CD4-positive, CD25-positive, alpha-beta regulatory T cell (primary cell): ENCODE results near the gene VASP. TPM values are rescaled to one million over a fixed set of nuclear protein-coding genes. Genes with fewer than 3 reads are reported as not detected.

Experiments
- ATAC-seq, 2 donors: fragments of 150-1000 bp; cut with Tn5 transposase; one replicate each; pipeline ENCODE4 v1.10.0; 2021; ENCODE audit warnings: low read depth in 2 of 2, moderate number of reproducible peaks in 2 of 2, moderate library complexity in 1 of 2
- DNase-seq, 3 donors: peaks; one replicate each; pipeline versions ENCODE4 v3.0.0 to v3.0.0-alpha.2; 2012 to 2022; ENCODE audit warnings: mixed read lengths in 1 of 3
- H3K27ac ChIP-seq: one replicate; pipeline ENCODE4 v1.7.0; 2013; ENCODE audit warnings: mild to moderate bottlenecking, low read length; ENCODE audit not compliant: insufficient read depth, poor library complexity, severe bottlenecking
- H3K27me3 ChIP-seq: one replicate; pipeline ENCODE4 v1.7.0; 2013; ENCODE audit warnings: low read length; ENCODE audit not compliant: control insufficient read depth, insufficient read depth
- H3K36me3 ChIP-seq: one replicate; pipeline ENCODE4 v1.7.0; 2013; ENCODE audit warnings: mild to moderate bottlenecking, low read length, moderate library complexity; ENCODE audit not compliant: control insufficient read depth, insufficient read depth
- H3K4me1 ChIP-seq: 2 replicates; pipeline ENCODE4 v1.7.0; 2013; ENCODE audit warnings: mild to moderate bottlenecking, low read length; ENCODE audit not compliant: insufficient read depth, control insufficient read depth, poor library complexity, severe bottlenecking
- H3K4me3 ChIP-seq: one replicate; pipeline ENCODE4 v1.7.0; 2013; ENCODE audit warnings: low read depth, mild to moderate bottlenecking, low read length, moderate library complexity
- H3K9me3 ChIP-seq, 2 experiments: 1 replicate in 1 of 2; 2 replicates in 1 of 2; pipeline ENCODE4 v1.7.0; 2013; ENCODE audit warnings: low read length in 2 of 2, mild to moderate bottlenecking in 1 of 2, moderate library complexity in 1 of 2; ENCODE audit not compliant: control insufficient read depth in 2 of 2
- H3K27ac Mint-ChIP-seq, 3 donors: one replicate each; pipeline ENCODE4 v1.8.0; 2020 to 2022; ENCODE audit warnings: mild to moderate bottlenecking in 3 of 3, mixed read lengths in 3 of 3, moderate library complexity in 2 of 3
- H3K27me3 Mint-ChIP-seq: one replicate; pipeline ENCODE4 v1.8.0; 2022; ENCODE audit warnings: mild to moderate bottlenecking, mixed read lengths
- H3K36me3 Mint-ChIP-seq: one replicate; pipeline ENCODE4 v1.8.0; 2020; ENCODE audit warnings: mixed read lengths
- H3K4me1 Mint-ChIP-seq, 4 donors: one replicate each; pipeline ENCODE4 v1.8.0; 2020 to 2022; ENCODE audit warnings: mixed read lengths in 4 of 4, mild to moderate bottlenecking in 1 of 4
- H3K4me3 Mint-ChIP-seq, 4 donors: one replicate each; pipeline ENCODE4 v1.8.0; 2020 to 2022; ENCODE audit warnings: mild to moderate bottlenecking in 4 of 4, mixed read lengths in 4 of 4, moderate library complexity in 3 of 4
- H3K9me3 Mint-ChIP-seq, 7 donors: one replicate each; pipeline ENCODE4 v1.8.0; 2020 to 2022; ENCODE audit warnings: mixed read lengths in 7 of 7, mild to moderate bottlenecking in 3 of 7, moderate library complexity in 2 of 7
- polyA plus RNA-seq, 4 donors: library from polyadenylated mRNA; unstranded; fragments of 300-500 nt; fragmentation: Illumina TruSeq; gene quantifications; one replicate each; pipeline ENCODE4 v1.2.3, GENCODE V29; 2021
- total RNA-seq: library from RNA; stranded (reverse); gene quantifications from one replicate; pipeline ENCODE4 v1.2.3, GENCODE V29; 2022

Gene VASP
- total and polyA plus RNA-seq, 5 donors from 2014 or later = 40.3 to 115 (median 50.5) TPM

DNA sequence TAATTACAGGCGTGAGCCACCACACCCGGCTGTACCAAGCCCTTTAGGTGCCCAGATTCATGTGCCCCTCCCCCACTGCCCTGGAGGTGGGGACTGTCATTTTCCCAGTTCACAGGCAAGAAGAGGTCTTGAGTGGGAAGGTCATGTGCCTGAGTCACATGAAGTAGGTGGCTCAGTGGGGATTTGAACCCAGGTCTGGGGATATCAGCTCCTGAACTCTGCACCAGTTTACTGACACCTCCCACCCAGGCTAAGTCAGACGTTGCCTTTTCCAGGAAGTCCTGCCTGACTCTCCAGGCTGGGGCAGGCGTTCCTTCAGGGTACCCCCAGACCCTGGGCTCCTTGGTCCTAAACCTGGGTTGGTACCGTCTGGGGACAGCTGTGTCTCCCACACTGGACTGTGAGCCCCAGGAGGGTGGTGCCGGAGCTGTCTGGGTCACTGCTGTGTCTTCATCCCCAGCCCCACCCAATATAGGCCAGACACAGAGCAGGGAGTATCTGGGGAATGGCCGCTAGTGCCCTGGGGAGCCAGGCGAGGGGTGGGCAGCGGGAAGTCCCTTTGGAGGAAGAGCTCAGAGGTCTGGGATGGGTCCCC, 8.6 kb downstream of the VASP start:
- peaks cover 0 to 57% (median 25%) of the 10 kb centered on the region in 4 donors for H3K4me1 Mint-ChIP-seq
- H3K27ac Mint-ChIP-seq = peak overlapping the region; percentile 56 to 91 (median 91)
- H3K27ac ChIP-seq = peak overlapping the region; percentile 76
- no peaks in the 10 kb centered on the region for H3K9me3 Mint-ChIP-seq
- H3K4me3 ChIP-seq = no peak overlapping the region
- H3K27me3 Mint-ChIP-seq = no peaks in the 10 kb centered on the region
- ATAC-seq (no peak), DNase-seq (no peak)
- H3K9me3 ChIP-seq = no peaks in the 10 kb centered on the region
- H3K4me3 Mint-ChIP-seq = peak overlapping the region in 2 of 4 donors; percentile 43 to 66
- H3K36me3 ChIP-seq = peaks cover 28% of the 10 kb centered on the region
- H3K4me1 ChIP-seq = peaks cover 48% of the 10 kb centered on the region
- H3K36me3 Mint-ChIP-seq = peaks cover 8% of the 10 kb centered on the region
- H3K27me3 ChIP-seq = no peaks in the 10 kb centered on the region

DNA sequence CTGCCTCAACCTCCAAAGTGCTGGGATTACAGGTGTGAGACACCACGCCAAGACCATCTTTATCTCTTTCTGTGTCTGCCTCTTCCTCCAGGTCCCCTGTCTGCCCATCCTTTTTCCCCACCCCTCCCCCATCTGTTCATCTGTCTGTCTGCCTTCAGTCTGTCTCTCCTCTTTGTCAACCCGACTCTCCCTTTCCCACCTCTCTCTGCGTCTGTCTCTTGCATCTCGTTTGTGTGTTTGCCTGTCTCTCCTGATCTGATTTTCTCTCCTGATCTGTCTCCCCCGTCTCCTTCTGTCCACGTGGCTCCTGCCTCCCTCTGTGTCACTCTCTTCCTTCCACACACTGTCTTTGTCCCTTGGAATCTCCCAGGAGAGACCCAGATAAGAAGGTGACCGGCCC, 10.0 kb downstream of the VASP start:
- peak overlapping the region in 1 of 3 donors; percentile 35 for H3K27ac Mint-ChIP-seq
- H3K4me3 ChIP-seq = no peak overlapping the region
- peaks cover 8% of the 10 kb centered on the region for H3K36me3 Mint-ChIP-seq
- H3K4me1 ChIP-seq = peaks cover 36% of the 10 kb centered on the region
- DNase-seq (no peak), ATAC-seq (no peak)
- peaks cover 32% of the 10 kb centered on the region for H3K36me3 ChIP-seq
- H3K27ac ChIP-seq = no peak overlapping the region
- no peaks in the 10 kb centered on the region for H3K9me3 ChIP-seq
- H3K27me3 ChIP-seq = no peaks in the 10 kb centered on the region
- no peak overlapping the region for H3K4me3 Mint-ChIP-seq
- H3K27me3 Mint-ChIP-seq = no peaks in the 10 kb centered on the region
- no peaks in the 10 kb centered on the region for H3K9me3 Mint-ChIP-seq
- H3K4me1 Mint-ChIP-seq = peaks cover 0 to 45% (median 14%) of the 10 kb centered on the region in 4 donors

DNA sequence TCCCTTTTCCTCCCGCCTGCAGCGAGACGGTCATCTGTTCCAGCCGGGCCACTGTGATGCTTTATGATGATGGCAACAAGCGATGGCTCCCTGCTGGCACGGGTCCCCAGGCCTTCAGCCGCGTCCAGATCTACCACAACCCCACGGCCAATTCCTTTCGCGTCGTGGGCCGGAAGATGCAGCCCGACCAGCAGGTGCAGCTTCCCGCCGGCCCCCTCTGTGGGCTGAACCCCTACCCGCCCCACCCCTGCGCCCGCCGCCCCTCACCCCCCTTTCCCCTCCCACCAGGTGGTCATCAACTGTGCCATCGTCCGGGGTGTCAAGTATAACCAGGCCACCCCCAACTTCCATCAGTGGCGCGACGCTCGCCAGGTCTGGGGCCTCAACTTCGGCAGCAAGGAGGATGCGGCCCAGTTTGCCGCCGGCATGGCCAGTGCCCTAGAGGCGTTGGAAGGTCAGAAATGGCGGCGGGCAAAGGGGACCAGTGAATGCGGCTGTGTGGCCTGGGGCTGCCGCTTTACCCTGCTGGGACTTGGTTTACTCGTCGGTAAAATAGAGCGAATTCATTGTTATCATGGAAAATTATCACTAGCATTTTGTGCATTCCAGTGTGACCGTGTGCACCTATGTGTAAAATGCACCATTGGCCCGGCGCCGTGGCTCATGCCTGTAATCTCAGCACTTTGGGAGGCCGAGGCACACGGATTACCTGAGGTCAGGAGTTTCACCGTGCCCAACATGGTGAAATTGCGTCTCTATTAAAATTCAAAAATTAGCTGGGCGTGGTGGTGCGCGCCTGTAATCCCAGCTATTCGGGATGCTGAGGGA, 10.6 kb downstream of the VASP start:
- peak overlapping the region in 1 of 4 donors; percentile 13 for H3K4me3 Mint-ChIP-seq
- Histone ChIP-seq H3K4me3 (no peak overlapping the region), H3K27ac (no peak overlapping the region), H3K27me3 (no peaks in the 10 kb centered on the region), H3K36me3 (peaks cover 35% of the 10 kb centered on the region), H3K4me1 (peaks cover 35% of the 10 kb centered on the region), H3K9me3 (no peaks in the 10 kb centered on the region)
- DNase-seq = no peak
- H3K27ac Mint-ChIP-seq = no peak overlapping the region
- peaks cover 0 to 39% (median 12%) of the 10 kb centered on the region in 4 donors for H3K4me1 Mint-ChIP-seq
- peaks cover 8% of the 10 kb centered on the region for H3K36me3 Mint-ChIP-seq
- no peaks in the 10 kb centered on the region for H3K27me3 Mint-ChIP-seq
- no peak for ATAC-seq
- H3K9me3 Mint-ChIP-seq = no peaks in the 10 kb centered on the region

DNA sequence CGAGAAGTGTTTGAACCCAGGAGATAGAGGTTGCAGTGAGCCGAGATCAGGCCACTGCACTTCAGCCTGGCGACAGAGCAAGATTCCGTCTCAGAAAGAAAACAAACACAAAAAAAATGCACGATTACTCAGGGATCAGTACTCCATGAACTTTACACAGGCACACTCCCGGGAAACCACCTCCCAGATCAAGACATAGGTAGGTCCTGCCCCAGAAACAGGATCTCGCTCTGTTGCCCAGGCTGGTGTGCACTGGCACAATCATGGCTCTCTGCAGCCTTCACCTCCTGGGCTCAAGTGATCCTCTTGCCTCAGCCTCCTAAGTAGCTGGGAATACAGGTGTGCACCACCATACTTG, 11.2 kb downstream of the VASP start:
- Mint-ChIP-seq H3K4me3 (no peak overlapping the region), H3K36me3 (peaks cover 9% of the 10 kb centered on the region), H3K9me3 (no peaks in the 10 kb centered on the region), H3K4me1 (peaks cover 0 to 37% (median 11%) of the 10 kb centered on the region in 4 donors), H3K27me3 (no peaks in the 10 kb centered on the region), H3K27ac (no peak overlapping the region)
- Histone ChIP-seq H3K4me3 (no peak overlapping the region), H3K9me3 (no peaks in the 10 kb centered on the region), H3K4me1 (peaks cover 30% of the 10 kb centered on the region), H3K36me3 (peaks cover 37% of the 10 kb centered on the region), H3K27ac (no peak overlapping the region), H3K27me3 (no peaks in the 10 kb centered on the region)
- DNase-seq = no peak
- ATAC-seq = no peak

DNA sequence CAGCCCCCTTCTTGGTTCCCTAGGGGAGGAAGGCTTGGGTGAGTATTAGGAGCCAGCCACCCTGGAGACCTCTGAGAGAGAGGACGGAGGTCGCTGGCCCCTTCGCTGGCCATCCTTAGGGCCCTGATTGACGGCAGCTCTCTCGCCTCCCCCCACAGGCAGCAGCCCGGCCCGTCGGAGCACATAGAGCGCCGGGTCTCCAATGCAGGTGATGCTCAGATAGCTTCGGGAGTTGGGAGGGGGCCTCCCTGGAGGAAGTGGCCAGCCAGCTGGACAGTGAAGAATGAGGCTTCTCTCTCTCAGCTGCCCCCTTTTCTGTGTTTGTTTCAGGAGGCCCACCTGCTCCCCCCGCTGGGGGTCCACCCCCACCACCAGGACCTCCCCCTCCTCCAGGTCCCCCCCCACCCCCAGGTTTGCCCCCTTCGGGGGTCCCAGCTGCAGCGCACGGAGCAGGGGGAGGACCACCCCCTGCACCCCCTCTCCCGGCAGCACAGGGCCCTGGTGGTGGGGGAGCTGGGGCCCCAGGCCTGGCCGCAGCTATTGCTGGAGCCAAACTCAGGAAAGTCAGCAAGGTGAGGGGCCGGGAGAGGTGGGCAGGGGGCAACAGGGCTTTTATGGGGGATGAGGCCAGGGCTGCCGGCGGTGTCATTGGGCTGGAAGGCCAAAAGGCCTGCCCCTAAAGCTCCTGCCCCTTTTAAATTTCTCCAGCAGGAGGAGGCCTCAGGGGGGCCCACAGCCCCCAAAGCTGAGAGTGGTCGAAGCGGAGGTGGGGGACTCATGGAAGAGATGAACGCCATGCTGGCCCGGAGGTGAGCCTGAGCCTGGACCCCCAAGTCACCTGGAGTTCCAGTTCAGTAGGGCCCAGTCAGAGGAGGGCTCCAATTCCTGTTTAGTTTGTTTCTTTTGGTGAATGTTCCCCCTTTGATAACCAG, 15.0 kb downstream of the VASP start:
- Histone ChIP-seq H3K27ac (no peak overlapping the region), H3K4me3 (no peak overlapping the region), H3K9me3 (no peaks in the 10 kb centered on the region), H3K4me1 (peaks cover 3% of the 10 kb centered on the region), H3K36me3 (peaks cover 43% of the 10 kb centered on the region), H3K27me3 (no peaks in the 10 kb centered on the region)
- ATAC-seq (no peak), DNase-seq (no peak)
- Mint-ChIP-seq H3K36me3 (peaks cover 17% of the 10 kb centered on the region), H3K4me1 (peaks cover 0 to 13% (median 7%) of the 10 kb centered on the region in 4 donors), H3K27me3 (no peaks in the 10 kb centered on the region), H3K4me3 (no peak overlapping the region), H3K27ac (no peak overlapping the region), H3K9me3 (no peaks in the 10 kb centered on the region)

DNA sequence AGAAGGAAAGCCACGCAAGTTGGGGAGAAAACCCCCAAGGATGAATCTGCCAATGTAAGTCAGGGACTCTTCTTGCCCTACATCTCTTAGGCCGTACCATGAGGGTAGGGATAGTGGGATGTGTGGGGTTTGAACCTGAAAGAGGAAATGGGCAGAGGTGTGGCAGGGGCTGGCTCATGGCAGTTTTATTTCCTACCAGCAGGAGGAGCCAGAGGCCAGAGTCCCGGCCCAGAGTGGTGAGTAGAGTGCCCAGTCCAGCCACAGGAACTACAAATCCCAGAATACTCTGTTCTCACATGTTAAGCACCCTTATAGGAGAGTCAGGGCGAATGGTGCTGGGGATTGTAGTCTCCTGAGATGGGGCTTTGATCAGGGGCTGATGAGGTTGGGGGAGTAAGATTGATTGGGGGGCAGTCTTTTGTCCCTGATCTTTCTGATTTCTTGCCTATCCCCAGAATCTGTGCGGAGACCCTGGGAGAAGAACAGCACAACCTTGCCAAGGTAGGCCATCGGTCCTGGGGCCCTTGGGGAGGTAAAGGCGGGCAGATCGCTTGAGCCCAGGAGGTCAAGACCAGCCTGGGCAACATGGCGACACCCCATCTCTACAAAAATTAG, 16.5 kb downstream of the VASP start:
- Mint-ChIP-seq H3K27me3 (peaks cover 5% of the 10 kb centered on the region), H3K27ac (peak overlapping the region in 2 of 3 donors; percentile 44 to 85), H3K36me3 (peaks cover 12% of the 10 kb centered on the region), H3K4me1 (peaks cover 0 to 20% (median 14%) of the 10 kb centered on the region in 4 donors), H3K4me3 (peak overlapping the region in 1 of 4 donors; percentile 14), H3K9me3 (no peaks in the 10 kb centered on the region)
- no peaks in the 10 kb centered on the region for H3K27me3 ChIP-seq
- peak overlapping the region; percentile 24 for H3K27ac ChIP-seq
- no peaks in the 10 kb centered on the region for H3K9me3 ChIP-seq
- peaks cover 31% of the 10 kb centered on the region for H3K36me3 ChIP-seq
- peaks cover 6% of the 10 kb centered on the region for H3K4me1 ChIP-seq
- ATAC-seq (peak; percentile 98), DNase-seq (peak; percentile 67 to 87 (median 85))
- H3K4me3 ChIP-seq = no peak overlapping the region

- H3K4me1 Mint-ChIP-seq = peaks cover 0 to 24% (median 14%) of the 10 kb centered on the region in 4 donors
- Histone ChIP-seq H3K36me3 (peaks cover 30% of the 10 kb centered on the region), H3K4me1 (peaks cover 11% of the 10 kb centered on the region), H3K27me3 (no peaks in the 10 kb centered on the region), H3K4me3 (no peak overlapping the region), H3K9me3 (no peaks in the 10 kb centered on the region), H3K27ac (no peak overlapping the region)
- no peak overlapping the region for H3K4me3 Mint-ChIP-seq
- peaks cover 12% of the 10 kb centered on the region for H3K36me3 Mint-ChIP-seq
- no peak for DNase-seq
- no peak overlapping the region for H3K27ac Mint-ChIP-seq
- H3K27me3 Mint-ChIP-seq = peaks cover 5% of the 10 kb centered on the region
- no peaks in the 10 kb centered on the region for H3K9me3 Mint-ChIP-seq
- no peak for ATAC-seq
Measured at GRCh38 chr19:45524575-45525129, 17.4 kb downstream of the VASP start.
